IMR-90 (cell line): ENCODE results near the gene ROR2. TPM values are rescaled to one million over a fixed set of nuclear protein-coding genes. Genes with fewer than 3 reads are reported as not detected.

Source experiments
- ATAC-seq: fragments of 200-7000 bp; cut with Tn5 transposase; 2 replicates; pipeline ENCODE4 v1.9.1; 2020; ENCODE audit warnings: low read depth, mild to moderate bottlenecking, moderate library complexity
- BruUV-seq: library from RNA; stranded (reverse); fragments of 400-500 nt; replicated peaks from 2 replicates; lab custom pipeline; 2021; lab: Mats Ljungman, UMichigan
- CTCF ChIA-PET: fragments of 300-600 bp; formaldehyde crosslinking; extraction: SDS; loops from one replicate; lab custom pipeline; 2021; ENCODE audit warnings: antibody characterized with exemption; lab: Yijun Ruan, JAX
- POLR2A ChIA-PET: fragments of 300-600 bp; sonication (Branson Sonifier 250); formaldehyde crosslinking; loops from one replicate; lab custom pipeline; 2022; ENCODE audit warnings: antibody characterized with exemption; ENCODE audit not compliant: unreplicated experiment; lab: Charles Lee
- DNase-seq: peaks from one replicate; pipeline ENCODE4 v3.0.0; 2013
- H2AFZ ChIP-seq: replicated peaks from 2 replicates; pipeline ENCODE3; 2013; ENCODE audit warnings: low read length, mild to moderate bottlenecking; ENCODE audit not compliant: poor library complexity
- H2AK5ac ChIP-seq: 2 replicates; pipeline ENCODE4 v1.6.1; 2013; ENCODE audit warnings: low read depth, low read length, inconsistent platforms
- H2AK9ac ChIP-seq: replicated peaks from 2 replicates; pipeline ENCODE3; 2013; ENCODE audit warnings: mild to moderate bottlenecking, low read depth, low read length, moderate library complexity; ENCODE audit not compliant: poor library complexity
- H2BK120ac ChIP-seq: 2 replicates; pipeline ENCODE4 v1.6.1; 2013; ENCODE audit warnings: low read depth, low read length, inconsistent platforms
- H2BK15ac ChIP-seq: 3 replicates; pipeline ENCODE4 v1.6.1; 2013; ENCODE audit warnings: low read depth, low read length, inconsistent platforms
- H2BK20ac ChIP-seq: 2 replicates; pipeline ENCODE4 v1.6.1; 2013; ENCODE audit warnings: low read depth, mild to moderate bottlenecking, inconsistent platforms, low read length, moderate library complexity
- H2BK5ac ChIP-seq: 2 replicates; pipeline ENCODE4 v1.6.1; 2013; ENCODE audit warnings: mild to moderate bottlenecking, low read depth, low read length, inconsistent platforms; ENCODE audit not compliant: poor library complexity, severe bottlenecking
- H3K14ac ChIP-seq: replicated peaks from 2 replicates; pipeline ENCODE4 v1.6.1; 2013; ENCODE audit warnings: low read depth, low read length, inconsistent platforms
- H3K18ac ChIP-seq: 2 replicates; pipeline ENCODE4 v1.6.1; 2013; ENCODE audit warnings: low read depth, low read length, control low read depth
- H3K23ac ChIP-seq: 2 replicates; pipeline ENCODE4 v1.6.1; 2013; ENCODE audit warnings: low read depth, low read length, inconsistent platforms
- H3K27ac ChIP-seq: 2 replicates; pipeline ENCODE4 v1.5.1; 2013; ENCODE audit warnings: mild to moderate bottlenecking, control low read depth, low read length; ENCODE audit not compliant: insufficient read depth
- H3K27me3 ChIP-seq: 2 replicates; pipeline ENCODE4 v1.6.1; 2013; ENCODE audit warnings: low read length; ENCODE audit not compliant: control insufficient read depth, insufficient read depth
- H3K36me3 ChIP-seq: 2 replicates; pipeline ENCODE4 v1.6.1; 2013; ENCODE audit warnings: low read length, mixed read lengths; ENCODE audit not compliant: control insufficient read depth, insufficient read depth
- H3K4ac ChIP-seq: 2 replicates; pipeline ENCODE4 v1.6.1; 2013; ENCODE audit warnings: low read depth, low read length, inconsistent platforms
- H3K4me1 ChIP-seq: 2 replicates; pipeline ENCODE4 v1.6.1; 2013; ENCODE audit warnings: low read length, mixed read lengths; ENCODE audit not compliant: control insufficient read depth, insufficient read depth
- H3K4me2 ChIP-seq: 2 replicates; pipeline ENCODE4 v1.6.1; 2013; ENCODE audit warnings: low read depth, mild to moderate bottlenecking, control low read depth, low read length, moderate library complexity
- H3K4me3 ChIP-seq: 2 replicates; pipeline ENCODE4 v1.5.1; 2013; ENCODE audit warnings: low read depth, mild to moderate bottlenecking, control low read depth, low read length, moderate library complexity; ENCODE audit not compliant: insufficient read depth
- H3K56ac ChIP-seq: 2 replicates; pipeline ENCODE4 v1.6.1; 2013; ENCODE audit warnings: low read length, inconsistent platforms; ENCODE audit not compliant: insufficient read depth; ENCODE audit errors: extremely low read depth
- H3K79me1 ChIP-seq, 2 experiments: 2 replicates each; pipeline ENCODE4 v1.6.1; 2013; ENCODE audit warnings: low read length in 2 of 2, inconsistent platforms in 1 of 2, low read depth in 1 of 2
- H3K9ac ChIP-seq: 2 replicates; pipeline ENCODE4 v1.6.1; 2013; ENCODE audit warnings: low read depth, low read length, control low read depth
- H3K9me1 ChIP-seq: 2 replicates; pipeline ENCODE4 v1.6.1; 2013; ENCODE audit warnings: low read length, inconsistent platforms; ENCODE audit not compliant: insufficient read depth
- H3K9me3 ChIP-seq: 2 replicates; pipeline ENCODE4 v1.6.1; 2013; ENCODE audit warnings: low read length; ENCODE audit not compliant: control insufficient read depth, insufficient read depth
- H4K20me1 ChIP-seq: 2 replicates; pipeline ENCODE4 v1.6.1; 2013; ENCODE audit warnings: low read length, inconsistent platforms; ENCODE audit not compliant: insufficient read depth
- H4K5ac ChIP-seq: 2 replicates; pipeline ENCODE4 v1.6.1; 2013; ENCODE audit warnings: mild to moderate bottlenecking, low read depth, low read length, control low read depth
- H4K8ac ChIP-seq, 2 experiments: 2 replicates each; pipeline ENCODE4 v1.6.1; 2013; ENCODE audit warnings: low read depth in 2 of 2, low read length in 2 of 2, control low read depth in 1 of 2, inconsistent platforms in 1 of 2
- H4K91ac ChIP-seq: 2 replicates; pipeline ENCODE4 v1.6.1; 2013; ENCODE audit warnings: low read depth, low read length, inconsistent platforms; ENCODE audit not compliant: insufficient read depth
- BHLHE40 ChIP-seq: fragments of 150-350 bp; IDR thresholded peaks from 2 replicates; pipeline ENCODE4 v1.6.1; 2016; ENCODE audit warnings: mild to moderate bottlenecking, low read depth, low read length
- ELK1 ChIP-seq: fragments of 150-350 bp; IDR thresholded peaks from 2 replicates; pipeline ENCODE4 v1.6.1; 2016; ENCODE audit warnings: low read depth, mild to moderate bottlenecking, low read length, moderate library complexity, borderline replicate concordance
- MAFK ChIP-seq: IDR thresholded peaks from 2 replicates; pipeline ENCODE4 v1.6.1; 2012; ENCODE audit warnings: low read depth, low read length, improper control_type of control experiment
- MXI1 ChIP-seq: IDR thresholded peaks from 2 replicates; pipeline ENCODE4 v1.6.1; 2012; ENCODE audit warnings: low read depth, mild to moderate bottlenecking, low read length, moderate library complexity, borderline replicate concordance
- POLR2A ChIP-seq: IDR thresholded peaks from 2 replicates; pipeline ENCODE4 v1.6.1; 2012; ENCODE audit warnings: mild to moderate bottlenecking, low read depth, low read length
- RAD21 ChIP-seq: IDR thresholded peaks from 2 replicates; pipeline ENCODE4 v1.6.1; 2012; ENCODE audit warnings: low read length, improper control_type of control experiment
- SMC3 ChIP-seq: fragments of 150-350 bp; IDR thresholded peaks from 2 replicates; pipeline ENCODE4 v1.6.1; 2016; ENCODE audit warnings: low read depth, mild to moderate bottlenecking, antibody characterized with exemption, low read length, moderate library complexity
- WGBS, 2 experiments: methylation state at CpG; one replicate each; pipeline versions ENCODE4 v1.1.5 to v1.1.7; 2013; ENCODE audit warnings: missing lambda C conversion rate in 2 of 2; ENCODE audit not compliant: insufficient read length in 1 of 2; ENCODE audit errors: extremely low coverage in 2 of 2; 5-methylcytosine and 5-hydroxymethylcytosine counted together
- dilution Hi-C: fragments of 300-500 bp; cut with HindIII; formaldehyde crosslinking; loops from one replicate; pipeline ENCODE4 v1.14.3; 2018; ENCODE audit warnings: low sequenced_read_pairs; ENCODE audit not compliant: unreplicated experiment
- in situ Hi-C: fragments of 300-500 bp; cut with MboI; formaldehyde crosslinking; loops from 3 replicates; pipeline ENCODE4 v1.14.3; 2019; ENCODE audit warnings: low sequenced_read_pairs, inconsistent platforms, mixed read lengths
- intact Hi-C: fragments of 100-400 bp; cut with micrococcal nuclease; formaldehyde crosslinking; loops from 2 replicates; pipeline ENCODE4 v1.10.0; 2022
- polyA plus RNA-seq, 3 experiments: library from polyadenylated mRNA; depleted of rRNA; stranded (reverse); fragments of >200 nt; gene quantifications; 2 replicates each; pipeline ENCODE4 v1.2.3, GENCODE V29; 2012; ENCODE audit warnings: low replicate concordance in 1 of 3
- total RNA-seq: library from RNA; depleted of rRNA; stranded (reverse); fragments of >200 nt; gene quantifications from 2 replicates; pipeline ENCODE4 v1.2.3, GENCODE V29; 2012
- TF ChIP-seq, protein P1 (sequence below): conservative IDR thresholded peaks from 2 replicates; pipeline ENCODE4 v1.5.1; 2012; ENCODE audit warnings: mild to moderate bottlenecking, low read depth, low read length, improper control_type of control experiment

ROR2 gene
- total and polyA plus RNA-seq, 2 of the 4 experiments (the other 2 are of a cell fraction) = 2.3 to 4.8 TPM

GRCh38 chr9:91683269-91683668, 266.8 kb downstream of the ROR2 start:
- no peak for TF ChIP-seq MAFK
- no peak for TF ChIP-seq MXI1
- TF ChIP-seq ELK1 = no peak
- TF ChIP-seq RAD21 = no peak
- TF ChIP-seq POLR2A = no peak
- TF ChIP-seq, protein P1, sequence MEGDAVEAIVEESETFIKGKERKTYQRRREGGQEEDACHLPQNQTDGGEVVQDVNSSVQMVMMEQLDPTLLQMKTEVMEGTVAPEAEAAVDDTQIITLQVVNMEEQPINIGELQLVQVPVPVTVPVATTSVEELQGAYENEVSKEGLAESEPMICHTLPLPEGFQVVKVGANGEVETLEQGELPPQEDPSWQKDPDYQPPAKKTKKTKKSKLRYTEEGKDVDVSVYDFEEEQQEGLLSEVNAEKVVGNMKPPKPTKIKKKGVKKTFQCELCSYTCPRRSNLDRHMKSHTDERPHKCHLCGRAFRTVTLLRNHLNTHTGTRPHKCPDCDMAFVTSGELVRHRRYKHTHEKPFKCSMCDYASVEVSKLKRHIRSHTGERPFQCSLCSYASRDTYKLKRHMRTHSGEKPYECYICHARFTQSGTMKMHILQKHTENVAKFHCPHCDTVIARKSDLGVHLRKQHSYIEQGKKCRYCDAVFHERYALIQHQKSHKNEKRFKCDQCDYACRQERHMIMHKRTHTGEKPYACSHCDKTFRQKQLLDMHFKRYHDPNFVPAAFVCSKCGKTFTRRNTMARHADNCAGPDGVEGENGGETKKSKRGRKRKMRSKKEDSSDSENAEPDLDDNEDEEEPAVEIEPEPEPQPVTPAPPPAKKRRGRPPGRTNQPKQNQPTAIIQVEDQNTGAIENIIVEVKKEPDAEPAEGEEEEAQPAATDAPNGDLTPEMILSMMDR = no peak
- no peak for TF ChIP-seq SMC3
- TF ChIP-seq BHLHE40 = no peak
- in situ Hi-C loops (loop anchor here (5.0 kb wide), 1 partner anchor 766 kb away; no protein-coding TSS in a partner anchor), dilution Hi-C loops (no loop called here), intact Hi-C loops (no loop called here)
- Histone ChIP-seq H3K4ac (no peak overlapping the region), H2BK15ac (no peak overlapping the region), H2BK20ac (no peak overlapping the region), H3K9me1 (no peaks in the 10 kb centered on the region), H4K91ac (no peak overlapping the region), H3K27me3 (no peaks in the 10 kb centered on the region), H3K4me2 (no peak overlapping the region), H3K18ac (no peak overlapping the region), H3K79me1 (no peaks in the 10 kb centered on the region), H3K9me3 (no peaks in the 10 kb centered on the region), H2AFZ (no peak overlapping the region), H2AK5ac (no peak overlapping the region), H3K9ac (no peak overlapping the region), H3K56ac (no peak overlapping the region), H4K20me1 (no peaks in the 10 kb centered on the region), H2AK9ac (no peak overlapping the region), H3K14ac (no peak overlapping the region), H3K4me1 (peaks cover 9% of the 10 kb centered on the region), H3K23ac (no peak overlapping the region), H4K5ac (no peak overlapping the region), H3K4me3 (no peak overlapping the region), H4K8ac (no peak overlapping the region), H2BK120ac (no peak overlapping the region), H2BK5ac (no peak overlapping the region), H3K27ac (no peak overlapping the region), H3K36me3 (no peaks in the 10 kb centered on the region)
- ATAC-seq (no peak), DNase-seq (no peak)
- CTCF ChIA-PET = no interaction called here
- no TSS peak for BruUV-seq
- POLR2A ChIA-PET = no interaction called here
- no CpG with 5 or more reads among the region's 1 CpG for WGBS, 2 experiments
